K562 (cell line): Measurements from ENCODE around the gene DACT1. TPM values are rescaled to one million over a fixed set of nuclear protein-coding genes. Genes with fewer than 3 reads are reported as not detected.

Experiments
- ATAC-seq: fragments of 200-7000 bp; cut with Tn5 transposase; 3 replicates; pipeline ENCODE4 v1.9.1; 2020; ENCODE audit warnings: moderate library complexity
- BruUV-seq: library from RNA; stranded (reverse); fragments of 400-500 nt; replicated peaks from 2 replicates; lab custom pipeline; 2021; lab: Mats Ljungman, UMichigan
- CTCF ChIA-PET: fragments of 300-600 bp; formaldehyde crosslinking; extraction: SDS; loops from one replicate; lab custom pipeline; 2021; ENCODE audit warnings: low intra/inter-chr PET ratio; lab: Yijun Ruan, JAX
- POLR2A ChIA-PET: fragments of 300-600, 350-650 bp; sonication (Branson Sonifier 250); formaldehyde crosslinking; extraction: SDS; loops from one replicate; lab custom pipeline; 2021; ENCODE audit warnings: antibody characterized with exemption, inconsistent platforms; lab: Yijun Ruan, JAX
- DNase-seq, 4 experiments: peaks; one replicate each; pipeline versions ENCODE4 v3.0.0 to v3.0.0-alpha.2; 2011 to 2018; ENCODE audit warnings: low spot score in 3 of 4, mixed read lengths in 3 of 4; ENCODE audit errors: extremely low read depth in 1 of 4
- FAIRE-seq: peaks from 2 replicates; lab custom pipeline; 2011; peaks lifted over from hg19 to GRCh38; lab: Jason Lieb, UNC
- H2AFZ ChIP-seq: 2 replicates; pipeline ENCODE4 v1.6.0; 2011; ENCODE audit warnings: low read depth, low read length, control low read depth, inconsistent platforms
- H3K27ac ChIP-seq: fragments of 200-600 bp; 3 replicates; pipeline ENCODE4 v1.8.0; 2011; ENCODE audit warnings: low read depth, mild to moderate bottlenecking, control low read depth, inconsistent platforms, low read length, moderate library complexity, mixed read lengths; ENCODE audit errors: extremely low read depth
- H3K27me3 ChIP-seq, 2 experiments: fragments of 300-600 bp in 1 of 2; 2 replicates in 1 of 2; 3 replicates in 1 of 2; pipeline versions ENCODE4 v1.6.0 to v1.8.0; 2011; ENCODE audit warnings: inconsistent platforms in 2 of 2, low read length in 2 of 2, mild to moderate bottlenecking in 1 of 2, mixed read lengths in 1 of 2, moderate library complexity in 1 of 2; ENCODE audit not compliant: control insufficient read depth in 2 of 2, insufficient read depth in 2 of 2
- H3K36me3 ChIP-seq: fragments of 300-600 bp; 3 replicates; pipeline ENCODE4 v1.8.0; 2011; ENCODE audit warnings: mild to moderate bottlenecking, low read length, inconsistent platforms; ENCODE audit not compliant: control insufficient read depth, insufficient read depth
- H3K4me1 ChIP-seq, 2 experiments: fragments of 200-600 bp in 1 of 2; replicated peaks in 1 of 2; 2 replicates in 1 of 2; 3 replicates in 1 of 2; pipeline versions ENCODE4 v1.5.1 to v1.8.0; 2011; ENCODE audit warnings: inconsistent platforms in 2 of 2, low read length in 2 of 2, mild to moderate bottlenecking in 1 of 2, mixed read lengths in 1 of 2, moderate library complexity in 1 of 2; ENCODE audit not compliant: control insufficient read depth in 2 of 2, insufficient read depth in 2 of 2
- H3K4me2 ChIP-seq: 2 replicates; pipeline ENCODE4 v1.6.1; 2011; ENCODE audit warnings: low read length, control low read depth, inconsistent platforms, mixed read lengths; ENCODE audit not compliant: insufficient read depth
- H3K4me3 ChIP-seq: fragments of 200-600 bp; sonication (generic), shearing (Covaris generic); 2 replicates; pipeline ENCODE4 v1.5.1; 2016; ENCODE audit warnings: control low read depth, inconsistent platforms
- H3K79me2 ChIP-seq: fragments of 200-600 bp; 3 replicates; pipeline ENCODE4 v1.8.0; 2011; ENCODE audit warnings: low read length, inconsistent platforms; ENCODE audit not compliant: control insufficient read depth, insufficient read depth
- H3K9ac ChIP-seq, 2 experiments: 2 replicates each; pipeline versions ENCODE4 v1.6.0 to v1.6.1; 2011; ENCODE audit warnings: low read depth in 2 of 2, low read length in 2 of 2, control low read depth in 1 of 2, inconsistent platforms in 1 of 2, mild to moderate bottlenecking in 1 of 2, mixed read lengths in 1 of 2; ENCODE audit not compliant: insufficient read depth in 1 of 2
- H3K9me1 ChIP-seq: one replicate; pipeline ENCODE4 v1.6.0; 2011; ENCODE audit warnings: inconsistent platforms, mild to moderate bottlenecking, low read length, moderate library complexity; ENCODE audit not compliant: control insufficient read depth, insufficient read depth
- H3K9me3 ChIP-seq: replicated peaks from 2 replicates; pipeline ENCODE4 v1.5.1; 2011; ENCODE audit warnings: low read depth, low read length, inconsistent platforms; ENCODE audit not compliant: control insufficient read depth, insufficient read depth
- H4K20me1 ChIP-seq: replicated peaks from 2 replicates; pipeline ENCODE4 v1.6.1; 2011; ENCODE audit warnings: low read length, inconsistent platforms, mixed read lengths; ENCODE audit not compliant: control insufficient read depth, insufficient read depth
- CBFB ChIP-seq: sonication (generic); formaldehyde crosslinking; IDR thresholded peaks from 2 replicates; pipeline ENCODE4 v1.4.0; 2020; ENCODE audit warnings: mild to moderate bottlenecking, missing genetic modification reagents
- EP300 ChIP-seq: IDR thresholded peaks from 2 replicates; pipeline ENCODE4 v1.6.1; 2012; ENCODE audit warnings: low read length, improper control_type of control experiment
- ID3 ChIP-seq, 2 experiments: fragments of 250-450 bp in 1 of 2; fragments of 450-650 bp in 1 of 2; sonication (Bioruptor Pico) in 1 of 2; IDR thresholded peaks; 2 replicates each; pipeline versions ENCODE4 v1.6.1 to v1.8.0; 2016 to 2021; ENCODE audit warnings: mild to moderate bottlenecking in 2 of 2, moderate library complexity in 2 of 2, missing compliant biosample characterization in 1 of 2, missing genetic modification characterization in 1 of 2
- MXD1 ChIP-seq: fragments of 250-450 bp; sonication (Bioruptor Pico); IDR thresholded peaks from 2 replicates; pipeline ENCODE4 v1.8.0; 2021; ENCODE audit warnings: borderline replicate concordance, mild to moderate bottlenecking, moderate library complexity; ENCODE audit not compliant: poor library complexity, severe bottlenecking
- NCOA4 ChIP-seq: fragments of 450-650 bp; IDR thresholded peaks from 2 replicates; pipeline ENCODE4 v1.6.1; 2018; ENCODE audit warnings: mild to moderate bottlenecking; ENCODE audit not compliant: partially characterized antibody
- POLR2A ChIP-seq: fragments of 450-650 bp; conservative IDR thresholded peaks from 2 replicates; pipeline ENCODE4 v1.6.1; 2016
- POLR2B ChIP-seq: fragments of 450-650 bp; IDR thresholded peaks from 2 replicates; pipeline ENCODE4 v1.6.1; 2018; ENCODE audit warnings: low read depth; ENCODE audit not compliant: partially characterized antibody
- POLR2G ChIP-seq: fragments of 200-400 bp; formaldehyde crosslinking; IDR thresholded peaks from 2 replicates; pipeline ENCODE4 v1.6.1; 2017; ENCODE audit warnings: low read depth, mild to moderate bottlenecking, antibody characterized with exemption, low read length, moderate library complexity
- RBM39 ChIP-seq: fragments of 200-400 bp; formaldehyde crosslinking; optimal IDR thresholded peaks from 2 replicates; pipeline ENCODE3; 2018; ENCODE audit warnings: low read depth, low read length
- RHOXF2B ChIP-seq: fragments of 250-450 bp; sonication (Bioruptor Pico); conservative IDR thresholded peaks from 2 replicates; pipeline ENCODE4 v1.5.1; 2021
- TCF15 ChIP-seq: fragments of 250-450 bp; sonication (Bioruptor Pico); IDR thresholded peaks from 2 replicates; pipeline ENCODE4 v1.8.0; 2022; ENCODE audit warnings: moderate library complexity, mild to moderate bottlenecking, inconsistent platforms
- ZNF263 ChIP-seq: sonication (generic); formaldehyde crosslinking; IDR thresholded peaks from 2 replicates; pipeline ENCODE4 v1.8.0; 2022; ENCODE audit warnings: mild to moderate bottlenecking, missing genetic modification reagents, borderline replicate concordance
- ZNF41 ChIP-seq: fragments of 250-450 bp; sonication (Bioruptor Pico); conservative IDR thresholded peaks from 2 replicates; pipeline ENCODE4 v1.4.0; 2020; ENCODE audit warnings: mild to moderate bottlenecking
- ZNF75A ChIP-seq: fragments of 450-650 bp; formaldehyde crosslinking; IDR thresholded peaks from 2 replicates; pipeline ENCODE4 v1.4.0; 2020; ENCODE audit warnings: mild to moderate bottlenecking
- ZNF79 ChIP-seq: fragments of 250-450 bp; sonication (Bioruptor Pico); IDR thresholded peaks from 2 replicates; pipeline ENCODE4 v1.4.0; 2020; ENCODE audit warnings: low read depth, mild to moderate bottlenecking, moderate library complexity
- WGBS: fragments of 100-300 bp; shearing (Covaris generic); methylation state at CpG from one replicate; pipeline ENCODE4 v1.1.6; 2016; ENCODE audit warnings: low coverage, mixed read lengths; ENCODE audit not compliant: insufficient coverage; ENCODE audit errors: missing lambda C conversion rate; 5-methylcytosine and 5-hydroxymethylcytosine counted together
- in situ Hi-C: fragments of 300-500 bp; cut with MboI; formaldehyde crosslinking; loops from 4 replicates; pipeline ENCODE4 v1.15.0; 2018; ENCODE audit warnings: inconsistent platforms, mixed read lengths
- intact Hi-C: fragments of 100-400 bp; cut with micrococcal nuclease; formaldehyde crosslinking; loops from 2 replicates; pipeline ENCODE4 v1.14.2; 2022
- polyA plus RNA-seq, 8 experiments: library from polyadenylated mRNA; depleted of rRNA in 4 of 8; stranded (reverse) in 5 of 8; unstranded in 3 of 8; fragments of >200 nt; fragmentation: Nextera tagmentation in 2 of 8; fragmentation: Illumina TruSeq in 1 of 8; extraction: Ambion mirVana in 2 of 8; extraction: Trizol in 1 of 8; gene quantifications; 2 replicates each; pipeline versions ENCODE4 v1.2.1 to v1.2.3, GENCODE V29; 2011 to 2014; ENCODE audit warnings: inconsistent platforms in 1 of 8, missing spikeins in 1 of 8
- total RNA-seq, 7 experiments: library from RNA; depleted of rRNA in 6 of 7; stranded (reverse); fragments of >200 nt in 6 of 7; fragmentation: Illumina TruSeq in 2 of 7; extraction: Trizol in 2 of 7; gene quantifications; 2 replicates each; pipeline versions ENCODE4 v1.2.1 to v1.2.3, GENCODE V29; 2011 to 2021; ENCODE audit warnings: low replicate concordance in 1 of 7

DACT1 gene
- total and polyA plus RNA-seq, 9 of the 15 experiments (the other 6 are each of a cell fraction or from before 2014, with no cell fraction given): 0.07 to 0.30 (median 0.13) TPM

GRCh38 chr14:58593977-58594376 is 43.8 kb upstream of the DACT1 start:
- no peaks in the 10 kb centered on the region for H3K79me2 ChIP-seq
- no peak overlapping the region for H3K4me3 ChIP-seq
- no peak overlapping the region for H3K27ac ChIP-seq
- no peaks in the 10 kb centered on the region for H3K4me1 ChIP-seq
- no peak overlapping the region for H3K4me2 ChIP-seq
- in situ Hi-C loops: no loop called here
- no peaks in the 10 kb centered on the region for H4K20me1 ChIP-seq
- no peak overlapping the region for H2AFZ ChIP-seq
- no peak for TF ChIP-seq MXD1 (CRISPR knock-in tag)
- no peak for TF ChIP-seq ZNF75A (CRISPR knock-in tag)
- no peak for TF ChIP-seq POLR2A
- BruUV-seq: no TSS peak
- CTCF ChIA-PET: no interaction called here
- no peaks in the 10 kb centered on the region for H3K9me1 ChIP-seq
- H3K27me3 ChIP-seq: no peaks in the 10 kb centered on the region
- no peak for FAIRE-seq
- DNase-seq: no peak
- POLR2A ChIA-PET: no interaction called here
- intact Hi-C loops: no loop called here
- H3K9me3 ChIP-seq: no peaks in the 10 kb centered on the region
- WGBS: 0% methylated on average over 4 of the region's 4 CpGs
- H3K36me3 ChIP-seq: no peaks in the 10 kb centered on the region
- no peak overlapping the region for H3K9ac ChIP-seq
- ATAC-seq: no peak

GRCh38 chr14:58597041-58597440 is 40.7 kb upstream of the DACT1 start:
- WGBS: 0% methylated on average over 4 of the region's 4 CpGs
- no peak for FAIRE-seq
- Histone ChIP-seq H2AFZ (no peak overlapping the region), H3K79me2 (no peaks in the 10 kb centered on the region), H3K9me3 (no peaks in the 10 kb centered on the region), H4K20me1 (no peaks in the 10 kb centered on the region), H3K27ac (no peak overlapping the region), H3K4me2 (no peak overlapping the region), H3K9ac (no peak overlapping the region), H3K4me1 (no peaks in the 10 kb centered on the region), H3K9me1 (no peaks in the 10 kb centered on the region), H3K27me3 (no peaks in the 10 kb centered on the region), H3K36me3 (no peaks in the 10 kb centered on the region), H3K4me3 (no peak overlapping the region)
- ChIA-PET POLR2A (interaction anchor here (0.6 kb wide), 1 partner anchor 25 kb away, joined by 3 read pairs; no protein-coding TSS in a partner anchor), CTCF (no interaction called here)
- intact Hi-C loops: no loop called here
- in situ Hi-C loops: no loop called here
- no TSS peak for BruUV-seq
- no peak for DNase-seq
- ATAC-seq: no peak
- TF ChIP-seq ZNF79 (CRISPR knock-in tag): no peak
- TF ChIP-seq TCF15 (CRISPR knock-in tag): no peak
- no peak for TF ChIP-seq ID3 (CRISPR knock-in tag; IDR thresholded peaks at IDR 0.05)
- no peak for TF ChIP-seq ID3 (tag; IDR thresholded peaks at IDR 0.05)
- no peak for TF ChIP-seq CBFB (CRISPR knock-in tag)
- no peak for TF ChIP-seq ZNF263 (CRISPR knock-in tag)
- TF ChIP-seq POLR2B: no peak
- TF ChIP-seq POLR2G: no peak
- no peak for TF ChIP-seq RBM39
- no peak for TF ChIP-seq EP300
- no peak for TF ChIP-seq NCOA4
- no peak for TF ChIP-seq RHOXF2B (CRISPR knock-in tag)
- TF ChIP-seq ZNF41: no peak
